ENCODE data around the gene STS.

STS gene

GRCh38 chrX:7164174-7164573 is 16.7 kb downstream of the STS start:
- TF ChIP-seq, protein P1, sequence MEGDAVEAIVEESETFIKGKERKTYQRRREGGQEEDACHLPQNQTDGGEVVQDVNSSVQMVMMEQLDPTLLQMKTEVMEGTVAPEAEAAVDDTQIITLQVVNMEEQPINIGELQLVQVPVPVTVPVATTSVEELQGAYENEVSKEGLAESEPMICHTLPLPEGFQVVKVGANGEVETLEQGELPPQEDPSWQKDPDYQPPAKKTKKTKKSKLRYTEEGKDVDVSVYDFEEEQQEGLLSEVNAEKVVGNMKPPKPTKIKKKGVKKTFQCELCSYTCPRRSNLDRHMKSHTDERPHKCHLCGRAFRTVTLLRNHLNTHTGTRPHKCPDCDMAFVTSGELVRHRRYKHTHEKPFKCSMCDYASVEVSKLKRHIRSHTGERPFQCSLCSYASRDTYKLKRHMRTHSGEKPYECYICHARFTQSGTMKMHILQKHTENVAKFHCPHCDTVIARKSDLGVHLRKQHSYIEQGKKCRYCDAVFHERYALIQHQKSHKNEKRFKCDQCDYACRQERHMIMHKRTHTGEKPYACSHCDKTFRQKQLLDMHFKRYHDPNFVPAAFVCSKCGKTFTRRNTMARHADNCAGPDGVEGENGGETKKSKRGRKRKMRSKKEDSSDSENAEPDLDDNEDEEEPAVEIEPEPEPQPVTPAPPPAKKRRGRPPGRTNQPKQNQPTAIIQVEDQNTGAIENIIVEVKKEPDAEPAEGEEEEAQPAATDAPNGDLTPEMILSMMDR (IDR thresholded peaks at IDR 0.05), result no peak

GRCh38 chrX:7168371-7168770 is 20.9 kb downstream of the STS start:
- TF ChIP-seq, protein P1 (IDR thresholded peaks at IDR 0.05), result no peak

- TF ChIP-seq, protein P1 (IDR thresholded peaks at IDR 0.05), result no peak
Measured at GRCh38 chrX:7169627-7170026, 22.1 kb downstream of the STS start.

GRCh38 chrX:7170898-7171297 is 23.4 kb downstream of the STS start:
- TF ChIP-seq, protein P1 (IDR thresholded peaks at IDR 0.05), result peak; percentile 27; the same call in 1 of the 2 replicates

GRCh38 chrX:7179446-7179845 is 31.9 kb downstream of the STS start:
- TF ChIP-seq, protein P1 (IDR thresholded peaks at IDR 0.05), result no peak

GRCh38 chrX:7184816-7185215 is 37.3 kb downstream of the STS start:
- TF ChIP-seq, protein P1 (IDR thresholded peaks at IDR 0.05), result no peak

DNA sequence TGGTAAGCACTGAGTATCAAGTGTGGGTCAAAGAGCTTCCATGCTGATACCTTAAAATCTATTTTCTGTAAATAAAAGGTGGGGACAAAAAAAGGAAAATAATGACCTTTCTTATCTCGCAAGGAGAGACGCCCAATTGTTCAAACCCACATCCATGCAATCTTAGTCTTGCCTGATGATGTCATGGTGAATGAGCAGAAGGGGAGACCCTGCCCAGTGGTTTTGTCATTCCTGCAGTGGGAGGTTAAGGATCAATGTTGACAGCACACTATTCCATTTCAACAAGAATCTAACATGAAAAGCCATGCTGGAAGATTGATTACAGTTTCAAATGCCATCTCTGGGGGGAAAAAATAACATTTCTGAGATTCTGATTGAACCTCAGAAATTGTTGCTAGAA is 41.2 kb downstream of the STS start:
- TF ChIP-seq, protein P1 (IDR thresholded peaks at IDR 0.05), result no peak

GRCh38 chrX:7190157-7190556 is 42.6 kb downstream of the STS start:
- TF ChIP-seq, protein P1 (IDR thresholded peaks at IDR 0.05), result no peak

Measured in LNCAP (cell line).